Measurements from ENCODE around the gene TUBB.

The TUBB gene

GRCh38 chr6:30687659-30688431 is 32.3 kb upstream of the TUBB start:
- no peak for DNase-seq (ENCODE audit: low read depth in 2 of 2)

GRCh38 chr6:30688569-30688968 is 31.6 kb upstream of the TUBB start:
- DNase-seq (ENCODE audit: low read depth in 2 of 2) = no peak

GRCh38 chr6:30689022-30689865 is 30.9 kb upstream of the TUBB start:
- DNase-seq (ENCODE audit: low read depth in 2 of 2) = no peak

- DNase-seq (ENCODE audit: low read depth in 2 of 2) = no peak
These were observed 30.2 kb upstream of the TUBB start for GRCh38 chr6:30689985-30690384.

GRCh38 chr6:30690403-30691207 is 29.5 kb upstream of the TUBB start, which contains the start of gene NRM:
TSS of gene NRM (minus strand) at chr6:30690984. CDS start at chr6:30690974, 10 bp downstream.
- DNase-seq (ENCODE audit: low read depth in 2 of 2) = peak; percentile 38 to 74

- DNase-seq (ENCODE audit: low read depth in 2 of 2) = no peak
These were observed 28.8 kb upstream of the TUBB start for GRCh38 chr6:30691208-30691847.

GRCh38 chr6:30696432-30696831 is 23.7 kb upstream of the TUBB start:
- no peak for DNase-seq (ENCODE audit: low read depth in 2 of 2)

- DNase-seq (ENCODE audit: low read depth in 2 of 2) = no peak
These were observed 19.8 kb upstream of the TUBB start for GRCh38 chr6:30700340-30700739.

- no peak for DNase-seq (ENCODE audit: low read depth in 2 of 2)
These were observed 17.1 kb upstream of the TUBB start for GRCh38 chr6:30703011-30703410.

GRCh38 chr6:30703821-30704220 is 16.3 kb upstream of the TUBB start:
- DNase-seq (ENCODE audit: low read depth in 2 of 2) = no peak

GRCh38 chr6:30705620-30706019 is 14.5 kb upstream of the TUBB start:
- no peak for DNase-seq (ENCODE audit: low read depth in 2 of 2)

- DNase-seq (ENCODE audit: low read depth in 2 of 2) = no peak
These were observed 12.8 kb upstream of the TUBB start for GRCh38 chr6:30707281-30707850.

GRCh38 chr6:30709101-30709868 is 10.9 kb upstream of the TUBB start:
- no peak for DNase-seq (ENCODE audit: low read depth in 2 of 2)

GRCh38 chr6:30711758-30712380 is 8.3 kb upstream of the TUBB start:
- DNase-seq (ENCODE audit: low read depth in 2 of 2) = no peak

GRCh38 chr6:30712441-30712945 is 7.7 kb upstream of the TUBB start:
- DNase-seq (ENCODE audit: low read depth in 2 of 2) = no peak

GRCh38 chr6:30714263-30714662 is 5.9 kb upstream of the TUBB start:
- DNase-seq (ENCODE audit: low read depth in 2 of 2) = no peak

- DNase-seq (ENCODE audit: low read depth in 2 of 2) = no peak
These were observed 3.3 kb upstream of the TUBB start for GRCh38 chr6:30716879-30717128.

GRCh38 chr6:30717129-30717844 is 2.9 kb upstream of the TUBB start, which contains the start of gene MDC1:
TSS of gene MDC1 (minus strand) at chr6:30717281. CDS start at chr6:30715175, 2,106 bp downstream.
- peak; percentile 99 for DNase-seq (ENCODE audit: low read depth in 2 of 2)

Data from stimulated activated CD4-positive, alpha-beta T cell treated with anti-CD3 and anti-CD28 coated beads, Interleukin-15, amount 100 ng/mL, for 48 hours (primary cell).